ENCODE measurements around the gene ROR1.

The ROR1 gene

DNA sequence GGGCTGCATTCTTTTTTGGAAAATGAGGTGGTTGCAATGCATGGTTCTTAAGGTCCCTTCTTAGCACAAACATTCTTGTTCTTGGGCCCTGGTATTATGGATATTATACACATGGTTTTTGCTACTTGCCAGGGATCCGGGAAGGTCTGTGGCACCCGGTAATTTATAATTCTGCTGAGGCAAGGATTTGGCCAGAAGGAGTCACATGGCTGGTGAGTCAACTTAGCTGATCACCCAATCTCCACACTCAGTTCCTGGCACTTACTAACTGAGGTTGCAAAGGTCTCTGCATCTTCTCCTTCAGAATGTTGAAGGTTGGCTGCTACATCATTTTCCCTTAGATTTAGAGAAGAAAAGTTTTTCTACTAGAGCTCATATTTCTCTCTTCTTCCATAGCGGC lies 112.5 kb downstream of the ROR1 start:
- DNase-seq, result no peak

DNA sequence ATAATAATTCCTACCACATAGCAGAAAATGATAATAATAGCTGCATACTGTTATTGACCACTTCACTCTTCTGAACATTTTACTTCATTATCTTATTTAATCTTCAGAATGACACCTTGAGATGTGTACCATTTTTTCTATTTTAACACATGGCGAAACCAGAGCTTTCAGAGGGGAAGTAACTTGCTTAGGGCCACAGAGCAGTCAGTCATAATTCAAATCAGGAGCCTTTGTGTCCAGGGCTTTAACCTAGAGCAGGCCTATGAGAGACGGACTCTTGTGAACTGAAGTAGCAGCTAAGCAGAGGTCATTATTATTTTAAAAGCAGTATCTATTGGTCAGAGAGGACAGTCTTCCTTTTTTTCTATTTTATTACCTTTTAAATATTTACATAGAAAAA lies 114.0 kb downstream of the ROR1 start:
- DNase-seq, result no peak

DNA sequence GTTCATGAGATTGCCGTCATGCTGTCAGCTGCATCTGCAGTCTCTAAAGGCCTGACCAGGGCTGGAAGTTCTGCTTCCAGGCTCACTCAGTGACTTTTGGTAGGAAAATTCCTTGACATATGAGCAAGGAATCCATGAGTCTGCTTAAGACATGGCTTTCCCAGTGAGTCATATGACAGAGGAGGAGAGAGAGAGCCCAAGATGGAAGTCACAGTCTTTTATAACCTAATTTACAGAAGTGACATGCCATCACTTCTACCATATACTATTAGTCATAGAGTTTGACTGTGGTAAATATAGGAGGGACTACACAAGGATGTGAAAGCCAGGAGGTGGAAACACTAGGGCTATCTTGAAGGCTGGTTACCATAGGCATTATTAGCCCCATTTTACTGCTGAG lies 115.2 kb downstream of the ROR1 start:
- no peak for DNase-seq

DNA sequence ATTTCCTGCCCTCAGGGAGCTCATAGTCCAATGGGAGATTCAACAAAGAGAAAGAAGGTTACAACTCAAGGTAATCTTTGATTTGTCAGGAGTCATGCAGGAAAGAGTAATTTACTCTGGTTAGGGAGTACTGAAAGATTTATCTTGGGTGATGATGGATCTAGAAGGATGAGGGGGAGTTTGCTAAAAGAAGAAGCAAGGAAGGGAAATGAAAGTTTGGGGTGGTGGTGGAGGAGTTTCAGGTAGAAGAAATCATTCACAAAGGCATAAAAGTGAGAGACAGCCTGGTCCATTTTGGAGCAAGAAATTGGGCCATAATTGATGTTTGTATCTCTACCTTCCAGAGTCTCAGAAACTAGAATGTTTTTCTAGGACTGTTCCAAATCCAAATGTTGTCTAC lies 116.7 kb downstream of the ROR1 start:
- no peak for DNase-seq

DNA sequence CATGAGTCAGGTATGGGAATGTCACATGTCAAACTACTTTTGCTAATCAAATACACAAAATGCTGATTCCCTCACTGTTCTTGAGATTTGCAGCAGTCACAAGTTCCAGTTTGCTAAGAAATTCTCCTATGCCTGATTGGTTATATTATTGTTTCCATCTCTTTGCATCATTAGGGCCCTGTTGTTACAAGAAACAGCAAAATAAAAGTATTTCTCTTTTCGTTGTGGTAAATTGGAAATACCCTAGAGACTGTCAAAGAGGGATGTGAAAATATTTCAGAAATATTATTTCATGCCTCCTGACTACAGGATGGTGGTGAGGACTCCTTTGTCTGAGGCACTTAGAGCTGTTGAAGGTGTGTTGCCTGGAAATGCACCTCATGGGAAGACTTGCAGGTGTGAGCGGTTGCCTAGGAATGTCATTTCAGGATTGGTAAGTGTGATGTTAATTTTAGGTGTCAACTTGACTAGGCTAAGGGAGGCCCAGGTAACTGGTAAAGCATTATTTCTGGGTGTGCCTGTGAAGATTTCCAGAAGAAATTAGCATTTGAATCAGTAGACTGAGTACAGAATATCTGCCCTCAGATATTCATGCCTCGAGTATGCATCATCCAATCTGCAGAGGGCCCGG lies 117.4 kb downstream of the ROR1 start:
- DNase-seq, result no peak

DNA sequence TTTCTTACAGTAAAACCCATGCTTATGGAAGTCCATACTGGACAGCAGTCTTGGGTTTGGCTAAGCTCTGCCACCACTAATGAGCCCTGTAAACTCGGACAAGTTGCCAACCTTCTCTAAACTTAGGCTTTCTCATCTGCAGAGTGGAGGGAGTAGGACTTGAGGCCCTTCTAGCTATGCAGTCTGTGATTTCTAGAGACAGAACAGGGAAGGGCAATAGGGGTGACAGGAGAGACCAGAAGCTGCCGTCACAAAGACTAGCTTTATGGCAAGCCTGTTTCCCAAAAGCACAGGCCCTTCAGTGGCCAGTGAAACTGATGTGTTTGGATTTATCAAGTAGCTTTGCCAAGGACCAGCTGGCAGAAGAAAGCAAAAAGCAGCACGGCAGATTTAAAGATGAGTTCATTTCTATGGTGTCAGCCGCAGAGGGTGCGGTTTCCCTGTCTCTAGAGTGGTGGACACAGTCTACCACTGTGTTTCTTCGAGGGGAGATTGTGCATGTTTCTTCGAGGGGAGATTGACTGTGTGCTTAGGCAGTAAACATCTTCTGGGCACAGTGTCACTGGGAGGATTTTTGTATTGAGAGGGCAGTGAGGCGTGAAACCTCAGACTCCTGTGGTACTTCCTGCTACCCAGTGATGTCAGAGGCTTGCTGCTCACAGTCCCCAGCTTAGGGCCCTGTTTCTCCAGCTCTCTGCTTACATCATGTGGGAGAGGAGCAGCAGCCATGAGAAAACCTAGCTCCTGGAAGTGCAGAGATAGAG lies 119.0 kb downstream of the ROR1 start:
- DNase-seq, result peak; percentile 88

DNA sequence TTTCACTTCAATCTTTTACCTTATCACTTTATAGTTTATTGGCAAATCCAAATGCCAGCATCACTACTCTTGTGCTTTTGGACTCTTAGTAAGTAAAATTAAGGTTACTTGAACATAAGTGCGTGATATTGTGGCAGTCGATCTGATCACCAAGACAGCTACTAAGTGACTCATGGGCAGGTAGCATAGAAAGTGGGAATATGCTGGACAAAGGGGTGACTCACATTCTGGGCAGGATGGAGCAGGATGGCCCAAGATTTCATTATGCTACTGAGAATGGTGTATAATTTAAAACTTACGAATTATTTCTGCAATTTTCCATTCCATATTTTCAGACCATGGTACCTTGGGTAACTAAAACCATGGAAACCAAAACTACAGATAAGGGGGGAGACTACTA lies 120.2 kb downstream of the ROR1 start:
- peak; percentile 39 for DNase-seq

DNA sequence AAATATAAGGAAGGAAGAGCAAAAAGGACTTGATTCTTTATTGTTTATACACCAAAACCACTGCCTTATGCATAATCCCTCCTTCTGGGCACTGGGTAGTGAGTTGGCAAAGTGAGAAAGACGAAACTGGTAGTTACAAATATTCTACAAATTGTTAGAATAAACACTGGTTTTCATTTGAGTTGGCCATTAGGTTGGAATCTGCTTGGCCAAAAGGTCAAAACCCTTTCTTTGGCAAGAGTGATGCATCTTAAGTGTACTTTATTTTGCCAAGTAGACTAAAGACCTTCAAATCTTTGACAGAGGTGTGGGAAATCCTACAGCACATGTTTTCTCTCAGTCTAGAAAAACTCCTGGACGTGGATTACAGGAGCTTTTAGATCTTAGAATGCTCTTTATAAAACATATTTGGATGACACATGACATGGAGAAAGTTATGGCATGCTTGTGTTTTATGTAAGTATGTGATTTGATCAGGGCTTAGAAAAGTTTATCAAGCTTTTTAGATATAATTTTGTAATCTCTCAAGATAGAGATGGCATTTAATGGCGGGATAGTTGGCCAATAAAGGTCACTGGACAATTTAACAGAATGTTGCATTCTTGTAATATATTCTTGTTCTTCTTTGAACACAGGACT lies 120.9 kb downstream of the ROR1 start:
- DNase-seq, result no peak

DNA sequence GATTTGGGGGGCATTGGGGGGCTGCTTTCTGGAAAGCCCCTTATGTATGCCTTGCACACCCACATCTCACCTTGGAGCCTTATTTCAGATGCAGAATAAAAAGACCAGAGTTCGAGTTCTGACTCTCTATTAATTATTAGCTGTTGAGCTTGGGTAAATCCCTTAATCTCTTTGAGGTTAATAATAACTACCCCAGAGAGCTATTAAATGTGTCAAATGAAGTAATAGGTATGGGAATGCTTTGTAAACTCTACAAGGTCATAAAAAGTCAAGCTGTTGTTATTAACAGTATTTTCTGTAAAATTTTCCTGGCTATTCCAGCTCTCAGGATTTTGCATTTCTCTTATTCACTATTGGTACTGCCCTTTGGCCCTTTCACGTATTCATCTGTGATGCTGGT lies 122.9 kb downstream of the ROR1 start:
- DNase-seq, result no peak

DNA sequence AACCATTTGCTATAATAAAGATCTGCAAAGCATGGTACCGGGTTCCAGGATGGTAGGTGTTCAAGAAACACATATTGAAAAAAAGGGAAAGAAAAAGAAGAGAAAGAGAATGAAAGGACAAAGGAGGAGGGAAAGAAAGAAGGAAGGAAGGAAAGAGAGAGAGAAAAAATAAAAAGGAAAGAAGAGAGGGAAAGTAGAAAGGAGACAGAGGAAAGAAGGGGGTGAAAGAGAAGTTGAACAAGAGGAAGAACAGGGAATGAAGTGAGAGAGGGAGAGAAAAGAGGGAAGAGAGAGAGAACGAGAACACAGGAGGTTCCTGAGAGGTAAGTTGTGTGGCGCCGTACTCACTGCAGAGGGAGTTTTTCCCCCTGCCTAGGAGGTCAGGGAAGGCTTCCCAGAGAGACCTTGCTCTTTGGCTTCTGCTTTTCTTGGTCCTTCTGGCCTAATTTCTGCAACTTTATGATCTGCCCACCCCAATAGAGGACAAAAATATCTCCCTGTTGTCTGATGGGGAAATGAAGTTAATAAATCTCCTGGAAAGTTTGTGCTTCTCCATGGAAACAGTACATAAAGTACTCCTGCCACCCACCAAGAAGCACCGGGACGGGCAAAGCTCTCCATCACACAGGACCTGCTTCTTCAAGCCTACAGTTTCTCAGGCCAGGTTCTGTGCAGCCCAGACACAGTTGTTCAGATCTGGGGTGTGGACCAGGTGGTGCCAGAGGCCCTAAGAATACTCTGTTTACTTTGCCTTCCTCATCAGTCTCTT lies 124.8 kb downstream of the ROR1 start:
- DNase-seq, result no peak

DNA sequence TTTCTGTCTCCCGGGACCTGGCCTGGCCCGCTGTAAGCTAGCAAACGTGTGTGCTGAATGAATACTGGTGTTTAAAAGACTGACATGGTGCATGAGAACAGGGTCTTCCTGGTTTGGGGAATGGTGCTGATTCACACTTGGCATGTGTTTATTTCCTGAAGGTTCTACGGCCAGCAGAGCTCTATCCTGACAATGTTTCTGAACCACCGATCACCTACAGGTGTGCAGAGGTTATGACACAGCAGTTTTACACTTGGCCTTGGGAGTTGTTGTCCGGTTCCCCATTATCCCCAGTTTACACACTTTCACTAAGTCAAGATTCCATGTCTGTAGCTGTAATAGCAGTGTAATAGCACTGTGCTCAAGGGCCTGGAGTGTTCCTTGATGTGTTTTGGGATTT lies 127.3 kb downstream of the ROR1 start:
- DNase-seq, result no peak

DNA sequence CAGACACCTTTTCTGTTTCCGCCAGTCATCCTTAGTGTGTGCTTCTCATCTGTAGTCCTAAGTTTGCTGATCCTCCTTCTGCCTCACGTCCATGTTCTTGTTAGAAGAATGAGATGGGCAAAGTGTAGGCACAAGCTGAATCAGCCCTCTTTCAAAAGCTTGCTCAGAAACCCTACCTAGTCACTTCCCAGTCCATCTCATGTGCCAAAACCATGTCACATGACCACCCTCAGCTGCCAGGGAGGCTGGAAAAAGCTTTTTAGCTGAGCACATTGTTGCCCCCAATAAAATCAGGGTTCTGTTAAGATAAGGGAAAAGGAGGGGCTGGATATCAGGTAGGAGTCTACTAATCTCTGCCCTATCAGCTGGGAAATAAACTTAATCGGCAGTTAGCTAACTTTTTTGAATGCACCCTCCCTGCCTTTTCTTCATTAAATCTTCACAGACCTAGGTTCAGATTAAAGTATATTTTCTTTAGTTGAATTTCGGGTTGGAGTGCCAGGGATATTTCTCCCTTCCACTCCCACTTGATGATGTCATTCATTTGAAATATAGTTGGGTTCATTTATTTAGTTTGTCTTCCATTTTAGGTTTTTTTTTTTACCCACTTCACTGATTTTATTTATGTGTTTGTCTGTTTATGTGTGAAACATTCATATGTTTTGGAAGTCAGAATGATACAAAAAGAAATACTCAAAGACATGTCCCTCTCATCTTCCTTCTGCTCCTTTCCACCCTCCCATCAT lies 129.2 kb downstream of the ROR1 start:
- DNase-seq, result no peak

DNA sequence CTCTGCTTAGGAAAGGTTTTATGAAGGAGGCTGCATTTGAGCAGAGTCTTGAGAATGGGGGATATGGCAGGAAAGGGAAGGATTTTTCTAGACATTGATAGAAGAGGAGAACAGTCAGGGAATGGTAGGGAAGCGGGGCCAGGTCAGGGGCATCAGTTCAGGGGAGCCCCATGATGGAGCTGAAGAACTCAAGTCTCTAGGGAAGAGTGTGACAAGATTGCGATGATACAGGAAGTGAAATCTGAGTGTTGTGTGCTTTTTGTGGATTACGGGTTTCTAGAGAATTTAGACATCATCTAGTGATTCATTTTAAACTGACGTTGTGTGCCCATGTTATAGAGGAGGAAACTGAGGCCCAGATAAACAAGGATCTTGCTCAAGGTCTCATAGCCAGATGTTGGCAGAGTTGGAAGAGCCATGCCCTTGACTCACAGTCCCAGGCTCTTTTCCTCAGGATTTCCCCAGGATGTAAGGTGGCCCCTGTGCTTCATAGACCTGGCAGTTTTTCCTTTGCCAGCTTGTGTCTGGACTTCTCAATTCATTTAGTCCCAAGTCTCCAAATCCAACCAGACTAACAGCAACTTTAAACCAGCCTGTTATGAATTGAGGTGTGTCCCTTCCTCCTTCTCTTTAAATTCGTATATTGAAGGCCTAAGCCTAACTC lies 130.3 kb downstream of the ROR1 start:
- no peak for DNase-seq

DNA sequence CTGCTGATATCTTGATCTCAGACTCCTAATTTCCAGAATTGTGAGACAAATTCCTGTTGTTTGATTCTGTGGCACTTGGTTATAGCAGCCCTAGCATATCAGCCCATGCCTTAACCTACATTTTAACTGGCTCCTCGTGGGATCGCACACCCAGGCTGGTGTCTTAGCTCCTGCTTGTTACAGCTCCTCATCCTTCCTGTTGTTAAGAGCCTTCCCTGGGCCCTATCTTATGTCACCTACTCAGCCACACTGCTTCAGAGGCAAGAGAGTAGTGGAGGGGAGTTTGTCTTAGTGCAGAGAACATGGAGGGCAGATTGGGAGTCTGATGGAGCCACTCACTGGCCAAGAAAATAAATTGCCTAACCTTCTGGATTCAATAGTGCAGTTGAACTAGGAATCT lies 131.0 kb downstream of the ROR1 start:
- no peak for DNase-seq

DNA sequence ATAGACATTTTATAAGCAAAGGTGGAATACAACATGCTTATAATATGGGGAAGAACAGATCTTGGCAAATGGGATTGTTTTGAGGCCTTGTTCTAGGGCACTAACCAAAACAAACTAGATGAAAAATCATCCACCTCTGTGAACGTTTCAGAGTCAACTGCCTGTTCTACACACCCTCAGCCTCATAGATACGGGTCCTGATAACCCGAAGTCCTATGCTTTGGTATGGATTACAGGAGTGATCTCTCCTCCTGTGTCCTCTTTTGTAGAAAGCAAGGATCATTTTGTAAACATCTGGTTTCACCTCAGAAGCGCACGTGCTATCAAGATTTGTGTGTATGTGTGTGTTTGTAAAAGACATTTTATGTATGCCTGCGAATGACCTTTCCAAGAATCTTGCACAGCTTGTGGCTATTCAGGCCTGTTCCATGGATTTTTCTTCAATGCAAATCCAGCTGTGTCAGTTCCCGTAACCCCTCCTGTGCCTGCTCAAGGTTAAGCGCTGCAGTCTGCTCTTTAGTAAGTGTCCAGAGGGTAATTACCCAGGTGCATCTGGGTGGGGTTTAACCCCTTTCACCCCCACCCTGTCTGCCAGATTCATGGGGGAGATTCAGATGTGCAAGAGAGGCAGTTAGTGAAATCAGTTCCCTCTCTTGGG lies 132.4 kb downstream of the ROR1 start:
- no peak for DNase-seq

DNA sequence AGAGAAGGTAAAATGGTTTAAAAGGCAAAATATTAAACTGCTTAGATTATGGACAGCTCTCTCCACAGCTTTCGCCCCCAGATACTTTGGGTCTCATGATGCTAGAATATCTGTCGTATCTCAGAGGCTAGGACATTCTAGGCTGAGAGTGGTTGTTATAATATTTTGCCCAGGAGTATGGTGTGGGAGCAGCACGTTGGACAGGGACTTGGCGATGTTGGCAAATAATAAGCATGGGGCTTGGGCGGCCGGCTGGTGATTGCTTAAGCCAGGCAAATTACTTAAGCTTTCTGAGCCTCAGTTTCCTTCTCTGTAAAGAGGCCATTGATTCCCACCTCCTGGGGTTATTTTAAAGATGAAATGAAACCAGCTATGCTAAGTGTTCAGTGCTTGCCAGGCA lies 133.2 kb downstream of the ROR1 start:
- no peak for DNase-seq

DNA sequence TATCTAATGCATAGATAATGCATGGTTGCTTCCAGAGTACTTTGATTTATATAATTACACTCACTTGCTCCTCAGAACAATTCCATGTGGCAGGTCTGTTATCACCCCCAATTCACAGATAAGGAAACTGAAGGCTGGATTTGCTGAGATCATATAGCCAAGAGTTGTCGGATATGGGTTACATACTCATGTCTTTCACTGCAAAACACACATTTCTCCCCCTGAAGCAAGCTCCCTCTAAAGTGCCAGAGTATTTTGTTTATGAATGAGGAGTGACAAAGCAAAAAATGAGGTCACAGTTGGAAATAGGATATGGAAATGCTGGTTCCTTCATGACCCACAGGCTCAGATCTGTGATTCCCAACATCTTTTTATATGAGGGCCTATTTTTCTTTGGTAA lies 134.2 kb downstream of the ROR1 start:
- DNase-seq, result no peak

DNA sequence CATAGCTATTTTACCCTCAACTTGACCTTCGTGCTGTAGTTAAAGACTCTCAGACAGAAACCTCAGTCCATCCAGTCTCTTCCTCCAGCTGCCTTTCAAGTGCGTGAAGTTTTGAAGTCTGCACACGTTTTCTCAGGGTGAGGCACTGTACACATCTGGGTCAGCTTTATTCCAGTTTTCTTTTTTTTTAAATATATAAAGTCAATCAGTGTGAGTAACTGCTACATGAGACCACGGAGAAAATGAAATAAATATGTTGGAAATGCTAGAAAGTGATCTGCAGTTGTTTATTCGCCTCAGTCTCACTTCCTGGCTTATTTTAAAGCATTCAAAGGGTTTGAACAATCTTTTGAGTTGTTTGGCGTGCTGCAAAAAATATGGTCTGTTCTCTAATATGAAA lies 135.7 kb downstream of the ROR1 start:
- no peak for DNase-seq

DNA sequence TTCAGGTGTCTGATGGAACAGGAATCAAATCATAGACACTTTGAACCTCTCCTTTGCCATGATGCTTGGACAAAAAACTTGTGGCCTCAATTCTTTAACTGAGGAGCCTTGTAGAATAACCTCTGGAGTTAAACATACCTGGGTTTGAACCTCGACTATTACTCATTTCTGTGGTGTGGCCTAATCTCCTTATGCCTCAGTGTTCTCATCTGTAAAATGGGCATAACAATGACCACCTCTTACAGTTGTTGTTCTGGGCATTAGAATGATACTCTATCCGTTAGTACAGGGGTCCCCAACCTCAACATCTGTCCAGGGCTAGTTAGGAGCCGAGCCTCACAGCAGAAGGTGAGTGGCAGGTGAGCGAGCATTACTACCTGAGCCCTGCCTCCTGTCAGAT lies 137.2 kb downstream of the ROR1 start:
- DNase-seq, result no peak

DNA sequence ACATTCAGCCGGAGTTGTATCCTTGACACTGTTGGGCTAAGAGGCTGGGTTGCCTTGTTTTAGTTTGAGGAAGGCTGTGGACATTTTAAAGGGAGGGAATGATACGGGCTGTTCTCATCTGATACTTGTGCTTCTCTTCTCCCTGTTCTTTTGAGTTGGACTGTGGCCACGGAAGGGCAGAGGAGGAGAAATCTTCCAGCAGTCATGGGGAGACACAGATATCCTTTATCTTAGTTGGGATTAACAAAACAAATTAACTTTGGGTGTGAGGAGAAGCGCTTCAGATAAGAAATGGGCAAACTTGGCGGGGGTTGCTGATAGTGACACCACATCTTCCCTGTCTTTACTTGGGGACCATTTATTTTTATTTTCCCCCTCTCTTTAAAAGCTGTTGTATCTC lies 138.8 kb downstream of the ROR1 start:
- DNase-seq, result no peak

DNA sequence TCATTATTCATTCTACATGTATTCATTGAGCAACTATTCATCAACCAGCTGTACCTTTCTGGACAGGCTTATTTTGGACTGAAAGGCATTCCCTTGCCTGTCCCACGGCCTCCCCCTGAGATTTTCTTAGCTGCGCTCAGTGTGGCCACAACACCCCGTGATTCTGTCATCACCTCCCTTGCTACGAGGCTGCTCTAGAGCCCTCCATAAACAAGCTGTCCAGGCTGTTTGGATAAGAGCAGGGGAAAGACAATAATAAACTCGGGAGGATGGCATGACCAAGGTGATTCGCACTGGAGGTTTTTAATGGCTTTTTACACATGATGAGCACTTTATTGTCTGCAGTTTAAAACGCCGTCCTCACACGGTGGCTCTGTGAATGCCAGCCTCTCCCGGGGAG lies 139.7 kb downstream of the ROR1 start:
- DNase-seq, result no peak

DNA sequence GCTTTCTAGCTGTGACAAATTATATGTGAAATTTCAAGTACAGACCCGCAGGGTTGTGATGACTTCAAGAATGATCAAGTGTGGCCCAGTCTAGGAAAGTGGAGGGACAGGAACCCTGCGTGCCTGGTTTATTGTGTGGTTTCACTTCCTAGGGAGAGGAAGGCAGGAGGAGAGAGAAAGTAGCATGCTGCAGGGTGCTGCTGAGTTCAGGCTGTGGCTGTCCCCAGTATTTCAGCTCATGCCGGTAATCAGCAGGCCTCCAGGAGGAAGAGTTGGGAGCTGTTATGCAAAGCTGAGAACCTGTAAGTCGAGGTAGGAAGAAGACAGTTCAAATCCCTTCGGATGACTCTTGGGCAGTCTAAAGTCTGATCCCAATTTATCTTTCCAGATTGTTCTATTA lies 140.4 kb downstream of the ROR1 start:
- DNase-seq, result no peak
